Skin epidermis (tissue), 12 donors: ENCODE measurements around the gene SLC17A9.

ENCODE experiments used
- H3K27ac ChIP-seq, 21 experiments: fragments of 200-600 bp; sonication (generic) in 11 of 21; one replicate each; pipeline ENCODE4 v1.5.0; 2020; ENCODE audit warnings: mild to moderate bottlenecking in 3 of 21, inconsistent platforms in 2 of 21, moderate library complexity in 2 of 21
- H3K4me3 ChIP-seq, 7 experiments: fragments of 200-600 bp; sonication (generic) in 2 of 7; one replicate each; pipeline ENCODE4 v1.5.0; 2020; ENCODE audit warnings: inconsistent platforms in 2 of 7, mild to moderate bottlenecking in 2 of 7, moderate library complexity in 1 of 7

The SLC17A9 gene

DNA sequence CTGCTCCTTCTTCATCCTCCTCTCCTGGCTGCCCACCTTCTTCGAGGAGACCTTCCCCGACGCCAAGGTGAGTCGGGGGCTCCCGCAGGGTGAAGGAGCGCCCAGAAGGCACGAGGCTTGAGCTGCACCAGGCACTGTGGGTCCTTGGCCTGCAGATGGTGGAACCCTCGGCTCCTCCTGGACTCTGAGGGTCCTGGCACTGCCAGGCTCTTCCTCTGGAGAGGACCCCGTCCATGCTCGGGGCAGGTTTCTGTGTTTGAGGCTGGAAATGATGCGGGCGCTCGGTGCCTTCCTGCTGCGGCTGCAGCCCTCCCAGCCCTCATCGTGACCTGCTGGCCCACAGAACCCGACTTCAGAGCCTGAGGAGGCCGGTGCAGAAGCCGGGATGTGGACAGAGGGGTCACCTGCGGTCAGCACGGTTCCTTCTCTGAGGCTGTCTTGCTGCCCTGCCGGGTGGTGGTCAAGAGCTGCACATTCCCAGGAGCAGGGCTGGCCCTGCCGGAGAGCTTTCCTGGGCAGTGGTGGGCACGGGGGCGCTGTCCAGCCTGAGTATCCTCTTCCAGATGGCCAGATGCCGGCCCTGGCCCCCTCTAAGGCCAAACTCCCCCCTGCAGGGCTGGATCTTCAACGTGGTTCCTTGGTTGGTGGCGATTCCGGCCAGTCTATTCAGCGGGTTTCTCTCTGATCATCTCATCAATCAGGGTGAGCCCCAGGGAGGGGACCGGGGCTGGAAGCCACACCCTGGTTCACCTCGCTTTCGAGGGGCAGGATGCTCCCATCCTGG lies 11.3 kb downstream of the SLC17A9 start:
- Histone ChIP-seq H3K27ac (no peak overlapping the region), H3K4me3 (no peak overlapping the region)

GRCh38 chr20:62964700-62965099 lies 12.2 kb downstream of the SLC17A9 start:
- Histone ChIP-seq H3K4me3 (no peak overlapping the region), H3K27ac (no peak overlapping the region)

DNA sequence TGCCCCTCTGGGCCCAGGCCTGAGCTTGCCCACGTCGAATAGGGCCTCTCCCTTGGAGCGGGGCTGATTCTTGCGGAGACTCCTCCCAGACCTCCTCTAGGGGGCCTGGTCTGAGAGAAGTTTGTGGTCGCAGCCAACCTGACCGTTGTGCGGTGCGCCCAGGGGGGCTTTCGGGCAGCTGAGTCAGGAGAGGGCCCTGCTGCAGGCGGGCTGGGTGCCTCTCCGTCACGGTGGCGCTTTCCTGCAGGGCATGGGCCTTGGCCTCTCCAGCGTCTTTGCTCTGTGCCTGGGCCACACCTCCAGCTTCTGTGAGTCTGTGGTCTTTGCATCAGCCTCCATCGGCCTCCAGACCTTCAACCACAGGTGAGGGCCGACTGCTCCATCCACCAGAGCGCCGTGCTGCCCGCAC lies 12.9 kb downstream of the SLC17A9 start:
- Histone ChIP-seq H3K27ac (no peak overlapping the region), H3K4me3 (no peak overlapping the region)

- Histone ChIP-seq H3K27ac (no peak overlapping the region), H3K4me3 (no peak overlapping the region)
Observed at GRCh38 chr20:62966212-62967148, 14.0 kb downstream of the SLC17A9 start.

DNA sequence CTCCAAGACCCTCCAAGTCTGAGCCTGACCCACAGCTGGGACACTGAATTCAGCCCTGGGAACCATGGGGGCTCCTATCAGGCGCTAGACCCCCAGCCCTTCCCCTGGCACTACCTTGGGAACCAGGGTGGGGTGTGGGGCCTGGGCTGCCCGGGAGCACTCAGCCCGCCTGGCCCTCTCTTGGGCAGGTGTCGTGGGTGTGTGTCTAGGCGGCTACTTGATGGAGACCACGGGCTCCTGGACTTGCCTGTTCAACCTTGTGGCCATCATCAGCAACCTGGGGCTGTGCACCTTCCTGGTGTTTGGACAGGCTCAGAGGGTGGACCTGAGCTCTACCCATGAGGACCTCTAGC lies 14.6 kb downstream of the SLC17A9 start:
- H3K27ac ChIP-seq, result no peak overlapping the region
- no peak overlapping the region for H3K4me3 ChIP-seq

- no peak overlapping the region for H3K4me3 ChIP-seq
- H3K27ac ChIP-seq, result no peak overlapping the region
Observed at GRCh38 chr20:62967628-62968351, 15.3 kb downstream of the SLC17A9 start.

GRCh38 chr20:62968378-62969178 lies 16.1 kb downstream of the SLC17A9 start:
- H3K27ac ChIP-seq, result no peak overlapping the region
- no peak overlapping the region for H3K4me3 ChIP-seq

GRCh38 chr20:62969179-62969760 lies 16.8 kb downstream of the SLC17A9 start:
- H3K4me3 ChIP-seq, result no peak overlapping the region
- no peak overlapping the region for H3K27ac ChIP-seq

DNA sequence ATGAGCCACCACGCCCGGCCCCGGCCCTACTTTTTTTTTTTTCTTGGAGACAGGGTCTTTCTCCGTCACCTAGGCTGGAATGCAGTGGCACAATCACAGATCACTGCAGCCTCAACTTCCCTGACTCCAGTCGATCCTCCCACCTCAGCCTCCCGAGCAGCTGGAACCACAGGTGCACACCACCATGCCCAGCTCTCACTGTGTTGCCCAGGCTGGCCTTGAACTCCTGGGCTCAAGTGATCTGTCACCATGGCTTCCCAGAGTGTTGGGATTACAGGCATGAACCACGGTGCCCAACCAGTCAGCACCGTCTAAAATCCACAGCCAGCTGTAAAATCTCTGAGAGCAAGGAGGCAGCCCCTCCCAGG lies 17.4 kb downstream of the SLC17A9 start:
- Histone ChIP-seq H3K4me3 (no peak overlapping the region), H3K27ac (no peak overlapping the region)

DNA sequence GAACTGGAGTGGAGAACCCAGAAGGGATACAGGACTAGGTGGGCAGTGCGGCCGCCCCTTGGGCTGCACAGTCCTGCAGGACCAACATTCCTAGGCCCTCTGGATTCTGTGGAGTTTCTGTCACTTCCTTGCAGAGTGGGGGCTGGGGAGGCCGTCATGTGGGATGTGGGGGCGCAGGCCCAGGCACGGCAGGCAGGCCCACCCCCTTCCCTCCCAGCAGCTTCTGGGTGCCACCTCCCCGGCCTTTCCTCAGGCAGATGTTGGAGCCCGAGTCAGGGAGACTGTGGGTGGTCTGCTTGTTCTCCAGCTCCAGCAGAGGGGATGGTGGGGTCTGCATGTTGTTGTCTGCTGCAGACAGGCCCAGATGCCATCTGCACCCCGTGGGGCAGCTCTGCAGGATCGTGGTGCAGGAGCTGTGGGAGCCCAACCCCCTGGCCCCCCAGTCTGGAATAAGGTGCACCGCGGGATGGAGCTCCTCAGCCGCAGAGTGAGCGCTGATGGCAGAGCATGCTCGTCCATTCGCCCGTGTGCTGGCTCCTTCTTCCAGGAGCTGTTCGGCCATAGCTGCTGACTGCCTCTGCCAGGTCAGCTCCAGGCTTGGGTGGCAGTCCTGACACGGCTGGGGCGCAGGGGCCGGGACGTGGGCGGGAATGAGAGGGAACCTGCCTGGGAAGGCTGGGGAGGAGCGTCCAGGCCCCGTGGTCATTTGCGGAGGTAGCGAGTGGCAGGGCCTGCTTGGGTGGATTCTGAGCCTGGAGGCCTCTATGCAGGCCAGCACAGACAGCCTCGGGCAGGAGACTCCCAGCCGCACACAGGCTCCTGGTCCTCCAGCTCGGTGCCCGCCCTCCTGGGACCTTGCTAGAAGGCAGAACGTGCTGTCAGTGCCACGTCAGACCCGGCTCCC lies 18.1 kb downstream of the SLC17A9 start:
- H3K4me3 ChIP-seq, result no peak overlapping the region

GRCh38 chr20:62971211-62971949 lies 18.9 kb downstream of the SLC17A9 start:
- no peak overlapping the region for H3K27ac ChIP-seq
- H3K4me3 ChIP-seq, result no peak overlapping the region

More for the DNA sequence above, 18.1 kb downstream of the SLC17A9 start:
- no peak overlapping the region for H3K27ac ChIP-seq

- no peak overlapping the region for H3K4me3 ChIP-seq
- H3K27ac ChIP-seq, result no peak overlapping the region
Observed at GRCh38 chr20:62971950-62972844, 19.7 kb downstream of the SLC17A9 start.

GRCh38 chr20:62972845-62973745 lies 20.6 kb downstream of the SLC17A9 start:
- no peak overlapping the region for H3K27ac ChIP-seq
- no peak overlapping the region for H3K4me3 ChIP-seq

DNA sequence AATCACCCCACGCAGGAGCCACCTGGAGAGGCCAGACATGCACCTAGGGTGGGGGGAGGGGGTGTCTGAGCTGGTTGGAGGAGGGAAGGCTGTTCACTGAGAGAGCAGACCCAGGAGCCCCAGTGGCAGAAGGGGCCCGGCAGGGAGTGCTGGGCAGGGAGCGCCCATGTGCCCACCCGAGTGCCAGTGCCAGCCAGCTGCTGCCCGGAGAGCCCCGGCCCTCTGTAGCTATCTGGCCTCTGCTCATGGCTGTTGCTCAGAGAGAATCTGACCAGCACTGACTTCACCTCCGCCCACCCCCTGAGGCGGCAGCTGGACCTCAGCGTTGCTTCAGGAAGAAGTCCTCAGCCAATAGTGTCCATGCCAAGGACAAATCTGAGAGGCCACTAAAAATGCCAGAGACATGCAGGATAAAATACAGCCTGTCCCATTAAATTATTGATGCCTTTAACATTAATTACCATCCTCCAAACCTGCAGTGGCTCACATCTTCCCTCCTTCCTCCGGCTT lies 22.8 kb downstream of the SLC17A9 start:
- no peak overlapping the region for H3K4me3 ChIP-seq
- no peak overlapping the region for H3K27ac ChIP-seq

DNA sequence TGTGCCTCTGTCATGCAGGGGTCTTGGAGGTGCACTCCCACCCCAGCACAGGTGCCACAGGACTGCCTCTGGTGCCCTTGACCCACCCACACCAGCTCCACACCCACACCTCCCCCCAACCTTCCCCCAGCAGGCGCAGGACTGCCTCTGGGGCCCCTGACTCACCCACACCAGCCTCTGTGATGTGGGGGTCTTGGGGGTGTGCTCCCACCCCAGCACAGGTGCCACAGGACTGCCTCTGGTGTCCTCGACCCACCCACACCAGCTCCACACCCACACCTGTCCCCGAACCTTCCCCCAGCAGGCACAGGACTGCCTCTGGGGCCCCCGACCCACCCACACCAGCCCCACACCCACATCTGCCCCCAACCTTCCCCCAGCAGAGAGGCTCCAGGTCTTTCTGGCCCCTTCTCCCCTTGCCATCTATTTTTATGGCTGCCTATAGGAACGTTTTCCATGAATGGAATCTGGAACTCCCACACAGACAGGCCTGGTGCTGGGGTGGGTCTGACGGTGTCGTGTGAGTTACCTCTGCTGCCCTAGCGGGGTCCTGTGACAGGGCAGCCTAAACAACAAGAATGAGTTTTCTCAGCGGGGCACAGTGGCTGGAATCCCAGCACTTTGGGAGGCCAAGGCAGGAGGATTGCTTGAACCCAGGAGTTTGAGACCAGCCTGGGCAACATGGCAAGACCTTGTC lies 23.5 kb downstream of the SLC17A9 start:
- H3K27ac ChIP-seq, result no peak overlapping the region
- no peak overlapping the region for H3K4me3 ChIP-seq
